Activated CD4-positive, alpha-beta memory T cell treated with anti-CD3 and anti-CD28 coated beads for 36 hours (primary cell): ENCODE data around the gene RGP1. TPM values are rescaled to one million over a fixed set of nuclear protein-coding genes. Genes with fewer than 3 reads are reported as not detected.

Experiments
- CTCF ChIA-PET: fragments of 350-600 bp; sonication (Branson Sonifier 250); formaldehyde crosslinking; loops from one replicate; lab custom pipeline; 2021; ENCODE audit warnings: antibody characterized with exemption, inconsistent platforms; lab: Charles Lee
- POLR2A ChIA-PET: fragments of 350-600 bp; sonication (Branson Sonifier 250); formaldehyde crosslinking; loops from one replicate; lab custom pipeline; 2021; ENCODE audit warnings: antibody characterized with exemption; lab: Charles Lee
- DNase-seq: peaks from one replicate; pipeline ENCODE4 v3.0.0-alpha.2; 2020
- H3K27ac Mint-ChIP-seq: one replicate; pipeline ENCODE4 v1.8.0; 2021; ENCODE audit warnings: mixed read lengths
- H3K27me3 Mint-ChIP-seq: one replicate; pipeline ENCODE4 v1.8.0; 2021; ENCODE audit warnings: mixed read lengths
- H3K36me3 Mint-ChIP-seq: one replicate; pipeline ENCODE4 v1.8.0; 2021; ENCODE audit warnings: mixed read lengths
- H3K4me1 Mint-ChIP-seq: one replicate; pipeline ENCODE4 v1.8.0; 2021; ENCODE audit warnings: low read depth, mixed read lengths
- H3K4me3 Mint-ChIP-seq: one replicate; pipeline ENCODE4 v1.8.0; 2021; ENCODE audit warnings: mild to moderate bottlenecking, mixed read lengths
- H3K9me3 Mint-ChIP-seq: one replicate; pipeline ENCODE4 v1.8.0; 2021; ENCODE audit warnings: mixed read lengths
- intact Hi-C: fragments of 100-400 bp; cut with micrococcal nuclease; formaldehyde crosslinking; loops from one replicate; pipeline ENCODE4 v1.15.1; 2023
- total RNA-seq, 2 experiments: library from RNA; stranded (reverse); gene quantifications; one replicate each; pipeline ENCODE4 v1.2.3, GENCODE V29; 2021

RGP1 gene
- total RNA-seq, 2 experiments from 2014 or later, result 17.4 to 18.0 TPM

GRCh38 chr9:35743880-35744518 lies 5.1 kb upstream of the RGP1 start:
- H3K4me1 Mint-ChIP-seq, result peaks cover 37% of the 10 kb centered on the region
- DNase-seq, result no peak
- H3K9me3 Mint-ChIP-seq, result no peaks in the 10 kb centered on the region
- no peak overlapping the region for H3K27ac Mint-ChIP-seq
- intact Hi-C loops, result no loop called here
- POLR2A ChIA-PET, result interaction anchor here (2.8 kb wide), 1 partner anchor 11 kb away, joined by 5 read pairs; the partner anchor contains the start of gene CREB3
- H3K4me3 Mint-ChIP-seq, result no peak overlapping the region
- no peaks in the 10 kb centered on the region for H3K27me3 Mint-ChIP-seq
- peaks cover 26% of the 10 kb centered on the region for H3K36me3 Mint-ChIP-seq
- CTCF ChIA-PET, result interaction anchor here (0.6 to 6.2 kb wide), 4 partner anchors 8 to 129 kb away, joined by 3 to 82 read pairs (median 6); no protein-coding TSS in a partner anchor

- DNase-seq, result no peak
- peaks cover 21% of the 10 kb centered on the region for H3K36me3 Mint-ChIP-seq
- H3K4me1 Mint-ChIP-seq, result peaks cover 47% of the 10 kb centered on the region
- intact Hi-C loops, result no loop called here
- H3K27ac Mint-ChIP-seq, result no peak overlapping the region
- ChIA-PET POLR2A (interaction anchor here (2.8 kb wide), 1 partner anchor 13 kb away, joined by 5 read pairs; the partner anchor contains the start of gene CREB3), CTCF (interaction anchor here (0.6 to 6.2 kb wide), 5 partner anchors 10 to 1482 kb away, joined by 3 to 82 read pairs (median 4); partner anchors contain the start of genes CREB3 and TLN1)
- no peaks in the 10 kb centered on the region for H3K27me3 Mint-ChIP-seq
- no peak overlapping the region for H3K4me3 Mint-ChIP-seq
- H3K9me3 Mint-ChIP-seq, result no peaks in the 10 kb centered on the region
Observed at GRCh38 chr9:35745569-35745968, 3.5 kb upstream of the RGP1 start.

- H3K36me3 Mint-ChIP-seq, result peaks cover 21% of the 10 kb centered on the region
- no peaks in the 10 kb centered on the region for H3K27me3 Mint-ChIP-seq
- POLR2A ChIA-PET, result interaction anchor here (0.7 kb wide), 1 partner anchor 9 kb away, joined by 3 read pairs; no protein-coding TSS in a partner anchor
- H3K4me3 Mint-ChIP-seq, result peak overlapping the region; percentile 84
- H3K4me1 Mint-ChIP-seq, result peaks cover 45% of the 10 kb centered on the region
- intact Hi-C loops, result no loop called here
- no peaks in the 10 kb centered on the region for H3K9me3 Mint-ChIP-seq
- CTCF ChIA-PET, result interaction anchor here (2.8 to 6.2 kb wide), 4 partner anchors 10 to 99 kb away, joined by 10 to 82 read pairs (median 40); partner anchors contain the start of genes CREB3 and TLN1
- no peak overlapping the region for H3K27ac Mint-ChIP-seq
- no peak for DNase-seq
Observed at GRCh38 chr9:35746583-35746982, 2.5 kb upstream of the RGP1 start.

GRCh38 chr9:35748242-35748857 lies 737 bp upstream of the RGP1 start:
- CTCF ChIA-PET, result interaction anchor here (0.7 to 6.2 kb wide), 16 partner anchors 8 to 145 kb away, joined by 3 to 82 read pairs (median 6); partner anchors contain the start of genes CCDC107, CREB3, RMRP and TLN1
- Mint-ChIP-seq H3K9me3 (no peaks in the 10 kb centered on the region), H3K4me1 (peaks cover 37% of the 10 kb centered on the region), H3K4me3 (peak overlapping the region; percentile 84), H3K27ac (peak overlapping the region; percentile 43), H3K27me3 (no peaks in the 10 kb centered on the region), H3K36me3 (peaks cover 18% of the 10 kb centered on the region)
- POLR2A ChIA-PET, result interaction anchor here (0.7 to 3.1 kb wide), 4 partner anchors 13 to 20 kb away, joined by 3 to 20 read pairs (median 10); partner anchors contain the start of genes CREB3 and TLN1
- peak; percentile 27 for DNase-seq
- intact Hi-C loops, result loop anchor here (1.0 kb wide), 2 partner anchors 12 to 16 kb away; partner anchors contain the start of genes CREB3 and TLN1

GRCh38 chr9:35749515-35750255 lies 598 bp downstream of the RGP1 start:
- intact Hi-C loops, result loop anchor here (1.0 kb wide), 1 partner anchor 8 kb away; no protein-coding TSS in a partner anchor
- Mint-ChIP-seq H3K4me3 (peak overlapping the region; percentile 93), H3K27ac (peak overlapping the region; percentile 88), H3K27me3 (no peaks in the 10 kb centered on the region), H3K4me1 (peaks cover 37% of the 10 kb centered on the region), H3K36me3 (peaks cover 13% of the 10 kb centered on the region), H3K9me3 (no peaks in the 10 kb centered on the region)
- CTCF ChIA-PET, result interaction anchor here (0.6 to 6.2 kb wide), 10 partner anchors 10 to 156 kb away, joined by 3 to 82 read pairs (median 7); partner anchors contain the start of genes CCDC107, CREB3, RMRP and TLN1
- POLR2A ChIA-PET, result interaction anchor here (0.6 to 3.1 kb wide), 4 partner anchors 9 to 22 kb away, joined by 4 to 20 read pairs (median 10); partner anchors contain the start of genes CREB3 and TLN1
- peak; percentile 67 for DNase-seq

GRCh38 chr9:35750256-35750531 lies 1.1 kb downstream of the RGP1 start:
- CTCF ChIA-PET, result interaction anchor here (0.6 to 6.2 kb wide), 6 partner anchors 11 to 146 kb away, joined by 3 to 82 read pairs (median 10); partner anchors contain the start of genes CCDC107, CREB3, RMRP and TLN1
- peak; percentile 7 for DNase-seq
- H3K27me3 Mint-ChIP-seq, result no peaks in the 10 kb centered on the region
- no peaks in the 10 kb centered on the region for H3K9me3 Mint-ChIP-seq
- peaks cover 13% of the 10 kb centered on the region for H3K36me3 Mint-ChIP-seq
- H3K27ac Mint-ChIP-seq, result peak overlapping the region; percentile 88
- intact Hi-C loops, result no loop called here
- peak overlapping the region; percentile 93 for H3K4me3 Mint-ChIP-seq
- H3K4me1 Mint-ChIP-seq, result peaks cover 37% of the 10 kb centered on the region
- POLR2A ChIA-PET, result interaction anchor here (2.9 to 3.1 kb wide), 2 partner anchors 14 to 18 kb away, joined by 11 to 20 read pairs; partner anchors contain the start of genes CREB3 and TLN1

- POLR2A ChIA-PET, result interaction anchor here (1.2 kb wide), 1 partner anchor 21 kb away, joined by 3 read pairs; the partner anchor contains the start of genes CREB3 and TLN1
- CTCF ChIA-PET, result interaction anchor here (3.2 kb wide), 1 partner anchor 18 kb away, joined by 12 read pairs; no protein-coding TSS in a partner anchor
- no peak overlapping the region for H3K27ac Mint-ChIP-seq
- H3K36me3 Mint-ChIP-seq, result peaks cover 9% of the 10 kb centered on the region
- no peaks in the 10 kb centered on the region for H3K27me3 Mint-ChIP-seq
- intact Hi-C loops, result no loop called here
- H3K4me3 Mint-ChIP-seq, result no peak overlapping the region
- H3K9me3 Mint-ChIP-seq, result no peaks in the 10 kb centered on the region
- peaks cover 31% of the 10 kb centered on the region for H3K4me1 Mint-ChIP-seq
- peak; percentile 4 for DNase-seq
Observed at GRCh38 chr9:35753466-35753865, 4.4 kb downstream of the RGP1 start.

- intact Hi-C loops, result no loop called here
- POLR2A ChIA-PET, result interaction anchor here (0.6 kb wide), 1 partner anchor 18 kb away, joined by 4 read pairs; no protein-coding TSS in a partner anchor
- Mint-ChIP-seq H3K4me3 (no peak within 1 kb of the TSS), H3K4me1 (peaks cover 38% of the 10 kb centered on the region), H3K9me3 (no peaks in the 10 kb centered on the region), H3K36me3 (peaks cover 9% of the 10 kb centered on the region), H3K27me3 (no peaks in the 10 kb centered on the region), H3K27ac (no peak within 1 kb of the TSS)
- CTCF ChIA-PET, result interaction anchor here (0.6 to 3.2 kb wide), 3 partner anchors 19 to 242 kb away, joined by 3 to 12 read pairs (median 3); no protein-coding TSS in a partner anchor
- no peak for DNase-seq
Observed at GRCh38 chr9:35754264-35754663, 5.2 kb downstream of the RGP1 start, which contains the start of gene MSMP. TSS of gene MSMP (minus strand) at chr9:35754276. CDS start at chr9:35754129, 147 bp downstream.

GRCh38 chr9:35755071-35755470 lies 6.0 kb downstream of the RGP1 start:
- Mint-ChIP-seq H3K36me3 (peaks cover 9% of the 10 kb centered on the region), H3K27me3 (no peaks in the 10 kb centered on the region), H3K9me3 (no peaks in the 10 kb centered on the region), H3K4me3 (no peak overlapping the region), H3K27ac (no peak overlapping the region), H3K4me1 (peaks cover 40% of the 10 kb centered on the region)
- ChIA-PET CTCF (interaction anchor here (0.6 to 2.1 kb wide), 6 partner anchors 20 to 243 kb away, joined by 3 to 24 read pairs (median 3); partner anchors contain the start of genes FAM221B and TMEM8B), POLR2A (no interaction called here)
- no peak for DNase-seq
- intact Hi-C loops, result no loop called here

- H3K4me1 Mint-ChIP-seq, result peaks cover 35% of the 10 kb centered on the region
- peak overlapping the region; percentile 95 for H3K27ac Mint-ChIP-seq
- H3K4me3 Mint-ChIP-seq, result peak overlapping the region; percentile 96
- peaks cover 13% of the 10 kb centered on the region for H3K36me3 Mint-ChIP-seq
- ChIA-PET POLR2A (interaction anchor here (0.8 to 2.0 kb wide), 5 partner anchors 24 to 110 kb away, joined by 3 to 13 read pairs (median 4); partner anchors contain the start of genes CCDC107, CREB3, RMRP and TLN1), CTCF (interaction anchor here (0.6 to 2.1 kb wide), 24 partner anchors 9 to 283 kb away, joined by 3 to 24 read pairs (median 4); partner anchors contain the start of genes CREB3, FAM221B, HINT2 and SPAG8)
- intact Hi-C loops, result loop anchor here (1.0 to 2.0 kb wide), 2 partner anchors 7 to 24 kb away; partner anchors contain the start of genes CREB3, GBA2, RGP1 and TLN1
- H3K27me3 Mint-ChIP-seq, result no peaks in the 10 kb centered on the region
- H3K9me3 Mint-ChIP-seq, result no peaks in the 10 kb centered on the region
- DNase-seq, result peak; percentile 89
Observed at GRCh38 chr9:35756275-35757225, 7.5 kb downstream of the RGP1 start.
